Liver (tissue), 9 donors: ENCODE results near the gene OCA2. TPM values are rescaled to one million over a fixed set of nuclear protein-coding genes. Genes with fewer than 3 reads are reported as not detected.

Source experiments
- DNase-seq: peaks from one replicate; pipeline ENCODE4 v3.0.0-alpha.2; 2017; ENCODE audit warnings: low spot score
- H3K27ac ChIP-seq, 2 donors: one replicate each; pipeline ENCODE4 v1.7.0; 2013; ENCODE audit warnings: inconsistent platforms in 2 of 2, low read length in 2 of 2, control low read depth in 1 of 2, low read depth in 1 of 2, mild to moderate bottlenecking in 1 of 2
- H3K27me3 ChIP-seq, 4 donors: one replicate each; pipeline versions ENCODE4 v1.6.1 to v1.7.0; 2013; ENCODE audit warnings: low read length in 3 of 4, inconsistent platforms in 1 of 4, mild to moderate bottlenecking in 1 of 4, moderate library complexity in 1 of 4; ENCODE audit not compliant: control insufficient read depth in 4 of 4, insufficient read depth in 4 of 4
- H3K36me3 ChIP-seq, 4 donors: one replicate each; pipeline versions ENCODE4 v1.6.1 to v1.7.0; 2013; ENCODE audit warnings: low read length in 3 of 4, mild to moderate bottlenecking in 3 of 4, low read depth in 1 of 4, moderate library complexity in 1 of 4; ENCODE audit not compliant: control insufficient read depth in 4 of 4, insufficient read depth in 3 of 4
- H3K4me1 ChIP-seq, 4 donors: one replicate each; pipeline versions ENCODE4 v1.6.1 to v1.7.0; 2013; ENCODE audit warnings: low read length in 3 of 4, mild to moderate bottlenecking in 3 of 4, moderate library complexity in 1 of 4; ENCODE audit not compliant: control insufficient read depth in 4 of 4, insufficient read depth in 4 of 4
- H3K4me3 ChIP-seq, 3 donors: one replicate each; pipeline versions ENCODE4 v1.6.1 to v1.7.0; 2013; ENCODE audit warnings: low read length in 3 of 3, control low read depth in 1 of 3, low read depth in 1 of 3, mild to moderate bottlenecking in 1 of 3
- H3K9ac ChIP-seq, 2 donors: one replicate each; pipeline ENCODE4 v1.7.0; 2013; ENCODE audit warnings: low read length in 2 of 2, mild to moderate bottlenecking in 2 of 2, moderate library complexity in 2 of 2, control low read depth in 1 of 2, low read depth in 1 of 2
- H3K9me3 ChIP-seq, 4 donors: one replicate each; pipeline versions ENCODE4 v1.6.1 to v1.7.0; 2013; ENCODE audit warnings: low read length in 3 of 4; ENCODE audit not compliant: control insufficient read depth in 4 of 4
- ATF3 ChIP-seq: IDR thresholded peaks from 2 replicates; pipeline ENCODE4 v1.6.1; 2016; ENCODE audit warnings: antibody characterized with exemption
- CTCF ChIP-seq: fragments of 150-350 bp; IDR thresholded peaks from 2 replicates; pipeline ENCODE4 v1.5.1; 2017; ENCODE audit warnings: improper control_type of control experiment, low read depth, low read length; ENCODE audit not compliant: missing input control
- FOXA1 ChIP-seq: IDR thresholded peaks from 2 replicates; pipeline ENCODE4 v1.6.1; 2016; ENCODE audit warnings: antibody characterized with exemption
- HNF4A ChIP-seq, 2 donors: conservative IDR thresholded peaks; 2 replicates each; pipeline ENCODE4 v1.6.1; 2016; ENCODE audit warnings: antibody characterized with exemption in 2 of 2, mild to moderate bottlenecking in 2 of 2
- HNF4G ChIP-seq: IDR thresholded peaks from 2 replicates; pipeline ENCODE4 v1.6.1; 2016; ENCODE audit warnings: antibody characterized with exemption
- NR2F2 ChIP-seq: IDR thresholded peaks from 2 replicates; pipeline ENCODE4 v1.6.1; 2016; ENCODE audit warnings: antibody characterized with exemption
- REST ChIP-seq: IDR thresholded peaks from 2 replicates; pipeline ENCODE4 v1.6.1; 2016; ENCODE audit warnings: antibody characterized with exemption, mild to moderate bottlenecking
- RXRA ChIP-seq, 2 donors: IDR thresholded peaks; 2 replicates each; pipeline ENCODE4 v1.6.1; 2017 to 2018; ENCODE audit warnings: antibody characterized with exemption in 2 of 2, mild to moderate bottlenecking in 1 of 2
- TAF1 ChIP-seq: conservative IDR thresholded peaks from 2 replicates; pipeline ENCODE4 v1.6.1; 2016; ENCODE audit warnings: antibody characterized with exemption, mild to moderate bottlenecking
- ZBTB33 ChIP-seq: IDR thresholded peaks from 2 replicates; pipeline ENCODE4 v1.6.1; 2016; ENCODE audit warnings: antibody characterized with exemption
- WGBS: extraction: QIAGEN DNeasy Blood & Tissue Kit; methylation state at CpG from one replicate; pipeline ENCODE4 v1.1.7; 2013; 5-methylcytosine and 5-hydroxymethylcytosine counted together
- polyA plus RNA-seq, 2 donors: library from polyadenylated mRNA; stranded (reverse) in 1 of 2; unstranded in 1 of 2; fragments of 200-250 nt in 1 of 2; fragments of >200 nt in 1 of 2; fragmentation: Nextera tagmentation in 1 of 2; extraction: Ambion mirVana in 1 of 2; gene quantifications; one replicate each; pipeline versions ENCODE4 v1.2.1 to v1.2.3, GENCODE V29; 2013 to 2015
- total RNA-seq, 2 donors: library from RNA; depleted of rRNA; stranded (reverse); fragments of >200 nt; gene quantifications; one replicate each; pipeline ENCODE4 v1.2.3, GENCODE V29; 2014
- TF ChIP-seq, protein P1 (sequence below): IDR thresholded peaks from 2 replicates; pipeline ENCODE4 v1.6.1; 2016; ENCODE audit warnings: antibody characterized with exemption
- donor health status: healthy.
- donor health status: healthy.
- donor health status: healthy.
- donor health status: healthy.
- donor health status: healthy.

The OCA2 gene
- total and polyA plus RNA-seq, 4 donors: 0.02 to 0.56 (median 0.15) TPM

- H3K27ac ChIP-seq: no peak overlapping the region
- no peaks in the 10 kb centered on the region for H3K9me3 ChIP-seq
- H3K36me3 ChIP-seq: no peaks in the 10 kb centered on the region
- 96% methylated on average over 6 of the region's 6 CpGs for WGBS
- DNase-seq: no peak
- H3K4me1 ChIP-seq: peaks cover 0 to 7% (median 1%) of the 10 kb centered on the region in 4 donors
- H3K4me3 ChIP-seq: no peak overlapping the region
- H3K9ac ChIP-seq: no peak overlapping the region
- H3K27me3 ChIP-seq: no peaks in the 10 kb centered on the region
- TF ChIP-seq ZBTB33 (no peak), REST (no peak), TAF1 (no peak), ATF3 (no peak), NR2F2 (no peak), CTCF (no peak), HNF4A (conservative IDR thresholded peaks at IDR 0.05) (no peak), HNF4G (no peak), FOXA1 (no peak), RXRA (IDR thresholded peaks at IDR 0.05) (no peak)
- TF ChIP-seq, protein P1, sequence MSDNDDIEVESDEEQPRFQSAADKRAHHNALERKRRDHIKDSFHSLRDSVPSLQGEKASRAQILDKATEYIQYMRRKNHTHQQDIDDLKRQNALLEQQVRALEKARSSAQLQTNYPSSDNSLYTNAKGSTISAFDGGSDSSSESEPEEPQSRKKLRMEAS: no peak
Observed at GRCh38 chr15:28020644-28021043, 78.5 kb downstream of the OCA2 start.

DNA sequence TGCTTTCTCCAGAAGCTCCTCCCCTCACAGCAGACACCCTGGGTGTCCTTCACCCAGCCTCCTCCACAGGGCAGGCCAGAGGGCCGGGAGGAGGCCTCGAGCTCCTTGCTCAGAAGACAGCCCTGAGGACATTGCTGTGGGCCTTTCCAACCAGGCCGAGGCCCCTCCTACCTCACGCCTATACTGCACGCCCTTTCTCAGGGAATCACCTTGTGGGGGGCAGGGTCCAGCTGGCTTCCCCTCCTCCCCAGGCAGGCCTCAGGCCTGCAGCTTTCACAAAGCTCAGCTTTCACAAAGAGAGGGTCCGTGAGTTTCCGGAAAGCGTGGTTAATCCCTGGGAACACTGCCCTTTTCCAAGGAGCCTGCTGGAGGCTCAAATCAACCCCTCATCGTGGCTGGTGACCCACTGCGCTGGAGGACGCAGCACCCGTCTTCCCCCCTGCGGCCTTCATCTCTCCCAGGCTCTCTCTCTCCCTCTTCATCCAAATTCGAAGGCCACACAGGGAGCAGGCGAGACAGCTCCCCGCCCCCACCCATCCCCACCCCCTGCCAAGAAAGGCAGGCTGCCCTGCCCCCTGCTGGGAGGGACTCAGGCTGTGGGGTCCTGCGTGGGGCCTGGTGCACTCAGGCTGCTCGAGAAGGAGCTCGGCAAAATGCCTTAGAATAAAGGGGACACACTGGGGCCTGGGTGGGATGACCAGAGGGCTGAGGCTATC lies 79.4 kb downstream of the OCA2 start:
- no peak for DNase-seq
- TF ChIP-seq FOXA1 (no peak), HNF4G (no peak), HNF4A (conservative IDR thresholded peaks at IDR 0.05) (no peak)
- Histone ChIP-seq H3K27ac (no peak overlapping the region), H3K9ac (no peak overlapping the region), H3K4me1 (peaks cover 0 to 7% (median 1%) of the 10 kb centered on the region in 4 donors), H3K27me3 (no peaks in the 10 kb centered on the region), H3K9me3 (no peaks in the 10 kb centered on the region), H3K36me3 (no peaks in the 10 kb centered on the region), H3K4me3 (no peak overlapping the region)
- WGBS: 91% methylated on average over 19 of the region's 19 CpGs
